ENCODE data around the gene SOCS2. TPM values are rescaled to one million over a fixed set of nuclear protein-coding genes. Genes with fewer than 3 reads are reported as not detected.
"Not testable (repeated sequence)": the region's sequence is repeated elsewhere in the genome, so short reads cannot be mapped to it uniquely, and the experiment has no call there.

Gene SOCS2
- total RNA-seq, 1 donor from 2014 or later = 19.5 TPM

- no peak overlapping the region for H3K27ac Mint-ChIP-seq (ENCODE audit: unreplicated experiment)
- H3K4me3 Mint-ChIP-seq (ENCODE audit: unreplicated experiment) = no peak overlapping the region
- H3K36me3 Mint-ChIP-seq (ENCODE audit: low read depth, unreplicated experiment) = no peaks in the 10 kb centered on the region
- TF ChIP-seq, protein P1, sequence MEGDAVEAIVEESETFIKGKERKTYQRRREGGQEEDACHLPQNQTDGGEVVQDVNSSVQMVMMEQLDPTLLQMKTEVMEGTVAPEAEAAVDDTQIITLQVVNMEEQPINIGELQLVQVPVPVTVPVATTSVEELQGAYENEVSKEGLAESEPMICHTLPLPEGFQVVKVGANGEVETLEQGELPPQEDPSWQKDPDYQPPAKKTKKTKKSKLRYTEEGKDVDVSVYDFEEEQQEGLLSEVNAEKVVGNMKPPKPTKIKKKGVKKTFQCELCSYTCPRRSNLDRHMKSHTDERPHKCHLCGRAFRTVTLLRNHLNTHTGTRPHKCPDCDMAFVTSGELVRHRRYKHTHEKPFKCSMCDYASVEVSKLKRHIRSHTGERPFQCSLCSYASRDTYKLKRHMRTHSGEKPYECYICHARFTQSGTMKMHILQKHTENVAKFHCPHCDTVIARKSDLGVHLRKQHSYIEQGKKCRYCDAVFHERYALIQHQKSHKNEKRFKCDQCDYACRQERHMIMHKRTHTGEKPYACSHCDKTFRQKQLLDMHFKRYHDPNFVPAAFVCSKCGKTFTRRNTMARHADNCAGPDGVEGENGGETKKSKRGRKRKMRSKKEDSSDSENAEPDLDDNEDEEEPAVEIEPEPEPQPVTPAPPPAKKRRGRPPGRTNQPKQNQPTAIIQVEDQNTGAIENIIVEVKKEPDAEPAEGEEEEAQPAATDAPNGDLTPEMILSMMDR (IDR thresholded peaks at IDR 0.05; ENCODE audit: unreplicated experiment) = no peak
- H3K4me1 Mint-ChIP-seq (ENCODE audit: unreplicated experiment) = no peaks in the 10 kb centered on the region
- H3K27me3 Mint-ChIP-seq (ENCODE audit: unreplicated experiment) = peaks cover 1% of the 10 kb centered on the region
- no peaks in the 10 kb centered on the region for H3K9me3 Mint-ChIP-seq (ENCODE audit: unreplicated experiment)
- no peak for DNase-seq (ENCODE audit: low spot score)
These were observed 46.5 kb downstream of the SOCS2 start for GRCh38 chr12:93618891-93619410.

GRCh38 chr12:93621986-93622385 is 49.5 kb downstream of the SOCS2 start:
- DNase-seq (ENCODE audit: low spot score) = no peak
- no peaks in the 10 kb centered on the region for H3K27me3 Mint-ChIP-seq (ENCODE audit: unreplicated experiment)
- no peaks in the 10 kb centered on the region for H3K4me1 Mint-ChIP-seq (ENCODE audit: unreplicated experiment)
- H3K4me3 Mint-ChIP-seq (ENCODE audit: unreplicated experiment) = no peak overlapping the region
- H3K36me3 Mint-ChIP-seq (ENCODE audit: low read depth, unreplicated experiment) = no peaks in the 10 kb centered on the region
- TF ChIP-seq, protein P1 (IDR thresholded peaks at IDR 0.05; ENCODE audit: unreplicated experiment) = no peak
- H3K9me3 Mint-ChIP-seq (ENCODE audit: unreplicated experiment) = no peaks in the 10 kb centered on the region
- no peak overlapping the region for H3K27ac Mint-ChIP-seq (ENCODE audit: unreplicated experiment)

- TF ChIP-seq, protein P1 (IDR thresholded peaks at IDR 0.05; ENCODE audit: unreplicated experiment) = no peak
- DNase-seq (ENCODE audit: low spot score) = no peak
- Mint-ChIP-seq H3K4me3 (ENCODE audit: unreplicated experiment) (no peak overlapping the region), H3K27me3 (ENCODE audit: unreplicated experiment) (no peaks in the 10 kb centered on the region), H3K4me1 (ENCODE audit: unreplicated experiment) (no peaks in the 10 kb centered on the region), H3K36me3 (ENCODE audit: low read depth, unreplicated experiment) (no peaks in the 10 kb centered on the region), H3K27ac (ENCODE audit: unreplicated experiment) (no peak overlapping the region), H3K9me3 (ENCODE audit: unreplicated experiment) (no peaks in the 10 kb centered on the region)
These were observed 50.0 kb downstream of the SOCS2 start for GRCh38 chr12:93622485-93622884.

- Mint-ChIP-seq H3K9me3 (ENCODE audit: unreplicated experiment) (no peaks in the 10 kb centered on the region), H3K27ac (ENCODE audit: unreplicated experiment) (no peak overlapping the region), H3K4me3 (ENCODE audit: unreplicated experiment) (no peak overlapping the region), H3K4me1 (ENCODE audit: unreplicated experiment) (no peaks in the 10 kb centered on the region), H3K27me3 (ENCODE audit: unreplicated experiment) (peaks cover 2% of the 10 kb centered on the region), H3K36me3 (ENCODE audit: low read depth, unreplicated experiment) (no peaks in the 10 kb centered on the region)
- TF ChIP-seq, protein P1 (IDR thresholded peaks at IDR 0.05; ENCODE audit: unreplicated experiment) = no peak
- no peak for DNase-seq (ENCODE audit: low spot score)
These were observed 52.3 kb downstream of the SOCS2 start for GRCh38 chr12:93624595-93625294.

- not testable (repeated sequence) for H3K4me1 Mint-ChIP-seq (ENCODE audit: unreplicated experiment); H3K9me3 Mint-ChIP-seq (ENCODE audit: unreplicated experiment); DNase-seq (ENCODE audit: low spot score); H3K27ac Mint-ChIP-seq (ENCODE audit: unreplicated experiment); H3K4me3 Mint-ChIP-seq (ENCODE audit: unreplicated experiment); H3K27me3 Mint-ChIP-seq (ENCODE audit: unreplicated experiment); H3K36me3 Mint-ChIP-seq (ENCODE audit: low read depth, unreplicated experiment)
These were observed 52.8 kb downstream of the SOCS2 start for GRCh38 chr12:93625295-93625645.

All from endothelial cell (in vitro differentiated cells).